ENCODE data around the gene COPS4.

COPS4 gene

DNA sequence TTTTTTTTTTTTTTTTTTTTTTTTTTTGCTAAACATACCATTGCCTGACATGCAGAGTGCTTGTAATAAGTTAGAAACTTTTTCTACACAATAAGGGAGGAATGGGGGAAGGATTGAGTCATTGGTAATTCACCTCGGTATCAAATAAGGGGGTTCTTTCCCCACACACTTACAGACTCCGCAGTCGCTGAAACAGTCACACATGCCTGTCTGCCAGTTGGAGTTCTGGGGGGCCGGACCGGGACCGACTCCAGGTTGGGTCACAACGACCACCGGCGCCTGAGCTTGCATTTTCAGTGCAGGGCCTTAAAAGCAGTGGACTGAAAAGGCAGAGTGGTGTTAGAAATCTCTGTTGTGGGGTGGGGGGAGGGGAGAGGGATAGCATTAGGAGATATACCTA is 72.6 kb downstream of the COPS4 start:
- no peaks in the 10 kb centered on the region for H3K9me3 ChIP-seq (ENCODE audit: insufficient read depth, low read depth, low read length)
- H3K36me3 ChIP-seq (ENCODE audit: insufficient read depth, low read length): peaks cover 26% of the 10 kb centered on the region; the same call in 1 of the 2 replicates
- H3K9me2 ChIP-seq (replicated peaks; ENCODE audit: low read depth, low read length): no peaks in the 10 kb centered on the region
- H3K27me3 ChIP-seq (ENCODE audit: insufficient read depth, low read length, poor library complexity, severe bottlenecking): no peaks in the 10 kb centered on the region
- H3F3A ChIP-seq (ENCODE audit: low read depth): peaks cover 5% of the 10 kb centered on the region; the same call in 1 of the 2 replicates
- no peak overlapping the region for H3K9ac ChIP-seq (ENCODE audit: low read depth, low read length, poor library complexity, severe bottlenecking)
- H3K79me2 ChIP-seq (ENCODE audit: insufficient read depth, low read length): peaks cover 47% of the 10 kb centered on the region
- H4K20me1 ChIP-seq (ENCODE audit: insufficient read depth, low read length, poor library complexity, severe bottlenecking): no peaks in the 10 kb centered on the region
- H3K4me2 ChIP-seq (ENCODE audit: low read depth, low read length, poor library complexity, severe bottlenecking): no peak overlapping the region
- TF ChIP-seq, protein P1, sequence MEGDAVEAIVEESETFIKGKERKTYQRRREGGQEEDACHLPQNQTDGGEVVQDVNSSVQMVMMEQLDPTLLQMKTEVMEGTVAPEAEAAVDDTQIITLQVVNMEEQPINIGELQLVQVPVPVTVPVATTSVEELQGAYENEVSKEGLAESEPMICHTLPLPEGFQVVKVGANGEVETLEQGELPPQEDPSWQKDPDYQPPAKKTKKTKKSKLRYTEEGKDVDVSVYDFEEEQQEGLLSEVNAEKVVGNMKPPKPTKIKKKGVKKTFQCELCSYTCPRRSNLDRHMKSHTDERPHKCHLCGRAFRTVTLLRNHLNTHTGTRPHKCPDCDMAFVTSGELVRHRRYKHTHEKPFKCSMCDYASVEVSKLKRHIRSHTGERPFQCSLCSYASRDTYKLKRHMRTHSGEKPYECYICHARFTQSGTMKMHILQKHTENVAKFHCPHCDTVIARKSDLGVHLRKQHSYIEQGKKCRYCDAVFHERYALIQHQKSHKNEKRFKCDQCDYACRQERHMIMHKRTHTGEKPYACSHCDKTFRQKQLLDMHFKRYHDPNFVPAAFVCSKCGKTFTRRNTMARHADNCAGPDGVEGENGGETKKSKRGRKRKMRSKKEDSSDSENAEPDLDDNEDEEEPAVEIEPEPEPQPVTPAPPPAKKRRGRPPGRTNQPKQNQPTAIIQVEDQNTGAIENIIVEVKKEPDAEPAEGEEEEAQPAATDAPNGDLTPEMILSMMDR (conservative IDR thresholded peaks at IDR 0.05; ENCODE audit: low read length): no peak
- TF ChIP-seq EZH2phosphoT487 (IDR thresholded peaks at IDR 0.05; ENCODE audit: borderline replicate concordance): no peak
- H3K4me1 ChIP-seq (ENCODE audit: insufficient read depth, low read length, poor library complexity, severe bottlenecking): peaks cover 32% of the 10 kb centered on the region
- H3K4me3 ChIP-seq (ENCODE audit: low read length, poor library complexity, severe bottlenecking): no peak overlapping the region
- H2AFZ ChIP-seq (ENCODE audit: low read length): no peak overlapping the region

DNA sequence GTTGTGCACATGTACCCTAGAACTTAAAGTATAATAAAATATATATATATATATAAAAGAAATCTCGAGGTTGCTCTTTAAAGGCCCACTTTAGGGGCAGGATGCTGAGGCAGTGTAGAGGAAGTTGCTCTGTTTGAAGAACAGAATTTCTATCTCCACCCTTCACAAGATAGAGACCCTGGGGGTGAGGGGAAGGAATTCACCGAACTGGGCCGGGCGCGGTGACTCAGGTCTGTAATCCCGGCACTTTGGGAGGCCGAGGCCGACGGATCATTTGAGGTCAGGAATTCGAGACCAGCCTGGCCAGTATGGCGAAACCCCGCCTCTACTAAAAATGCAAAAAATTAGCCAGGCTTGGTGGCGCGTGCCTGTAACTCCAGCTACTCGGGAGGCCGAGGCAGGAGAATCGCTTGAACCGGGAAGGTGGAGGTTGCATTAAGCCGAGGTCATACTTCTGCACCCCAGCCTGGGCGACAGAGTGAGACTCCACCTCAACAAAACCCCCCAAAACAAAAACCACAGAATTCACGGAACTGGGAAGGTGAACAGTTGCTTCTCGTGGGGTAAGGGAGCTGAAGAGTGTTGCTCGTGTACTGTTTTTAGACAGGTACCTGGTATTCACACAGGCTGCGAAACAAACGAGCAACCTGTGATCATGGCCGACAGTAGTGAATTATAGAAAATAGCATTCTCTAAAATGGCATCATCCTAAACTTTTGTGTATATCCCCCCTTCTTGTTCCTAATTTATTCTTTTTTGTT is 73.3 kb downstream of the COPS4 start:
- TF ChIP-seq EZH2phosphoT487 (IDR thresholded peaks at IDR 0.05; ENCODE audit: borderline replicate concordance): no peak
- TF ChIP-seq, protein P1 (conservative IDR thresholded peaks at IDR 0.05; ENCODE audit: low read length): no peak
- peaks cover 50% of the 10 kb centered on the region for H3K79me2 ChIP-seq (ENCODE audit: insufficient read depth, low read length)
- H3K4me1 ChIP-seq (ENCODE audit: insufficient read depth, low read length, poor library complexity, severe bottlenecking): peaks cover 37% of the 10 kb centered on the region
- H3K4me2 ChIP-seq (ENCODE audit: low read depth, low read length, poor library complexity, severe bottlenecking): peak overlapping the region; percentile 79
- no peaks in the 10 kb centered on the region for H4K20me1 ChIP-seq (ENCODE audit: insufficient read depth, low read length, poor library complexity, severe bottlenecking)
- peak overlapping the region; percentile 96 for H3K9ac ChIP-seq (ENCODE audit: low read depth, low read length, poor library complexity, severe bottlenecking)
- H2AFZ ChIP-seq (ENCODE audit: low read length): no peak overlapping the region
- peaks cover 8% of the 10 kb centered on the region; the same call in 1 of the 2 replicates for H3F3A ChIP-seq (ENCODE audit: low read depth)
- peak overlapping the region; percentile 97 for H3K4me3 ChIP-seq (ENCODE audit: low read length, poor library complexity, severe bottlenecking)
- no peaks in the 10 kb centered on the region for H3K9me3 ChIP-seq (ENCODE audit: insufficient read depth, low read depth, low read length)
- H3K9me2 ChIP-seq (replicated peaks; ENCODE audit: low read depth, low read length): no peaks in the 10 kb centered on the region
- no peaks in the 10 kb centered on the region for H3K27me3 ChIP-seq (ENCODE audit: insufficient read depth, low read length, poor library complexity, severe bottlenecking)
- peaks cover 24% of the 10 kb centered on the region; the same call in 1 of the 2 replicates for H3K36me3 ChIP-seq (ENCODE audit: insufficient read depth, low read length)

DNA sequence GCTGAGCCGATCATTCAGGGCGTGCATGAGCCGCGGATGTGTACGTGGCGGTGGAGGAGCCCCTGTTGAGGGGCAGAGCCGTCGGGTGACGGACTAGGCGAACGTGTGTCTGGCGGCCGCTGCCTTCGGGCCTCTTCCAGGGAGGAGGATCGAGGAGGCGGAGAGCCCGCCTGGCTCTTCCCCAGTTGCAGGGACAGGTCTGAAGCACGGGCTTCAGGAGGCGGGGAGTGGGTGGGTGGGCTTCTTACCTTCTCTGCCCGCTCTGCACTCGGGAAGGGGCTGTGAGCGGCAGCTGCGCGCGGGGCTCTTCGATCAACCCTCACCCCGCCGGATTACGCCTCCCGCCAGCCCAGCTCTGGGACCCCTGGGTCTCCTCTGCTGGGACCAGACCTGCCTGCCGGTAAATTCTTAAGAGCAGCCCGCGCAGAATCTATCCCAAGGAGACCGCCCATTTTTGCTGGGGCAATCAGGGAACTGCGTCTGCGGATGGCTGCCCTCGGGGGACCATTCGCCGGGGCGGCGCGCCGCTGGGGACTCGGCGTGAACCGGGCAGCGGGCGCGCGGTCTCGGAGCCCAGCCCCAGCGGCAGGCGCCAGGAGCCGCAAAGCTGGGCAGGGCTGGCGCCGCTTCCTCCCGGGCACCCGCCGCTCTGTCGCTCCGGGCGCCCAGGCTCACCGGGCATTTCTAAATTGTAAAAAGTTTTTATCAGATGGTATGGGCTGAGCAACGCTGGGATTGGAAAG is 74.7 kb downstream of the COPS4 start:
- Histone ChIP-seq H3K9ac (ENCODE audit: low read depth, low read length, poor library complexity, severe bottlenecking) (peak overlapping the region; percentile 96), H3K4me3 (ENCODE audit: low read length, poor library complexity, severe bottlenecking) (peak overlapping the region; percentile 97), H3K4me1 (ENCODE audit: insufficient read depth, low read length, poor library complexity, severe bottlenecking) (peaks cover 47% of the 10 kb centered on the region), H3K27me3 (ENCODE audit: insufficient read depth, low read length, poor library complexity, severe bottlenecking) (no peaks in the 10 kb centered on the region), H4K20me1 (ENCODE audit: insufficient read depth, low read length, poor library complexity, severe bottlenecking) (no peaks in the 10 kb centered on the region), H3K9me2 (replicated peaks; ENCODE audit: low read depth, low read length) (no peaks in the 10 kb centered on the region), H3F3A (ENCODE audit: low read depth) (peaks cover 8% of the 10 kb centered on the region; the same call in 1 of the 2 replicates), H2AFZ (ENCODE audit: low read length) (peak overlapping the region; percentile 80), H3K36me3 (ENCODE audit: insufficient read depth, low read length) (peaks cover 10% of the 10 kb centered on the region; the same call in 1 of the 2 replicates), H3K4me2 (ENCODE audit: low read depth, low read length, poor library complexity, severe bottlenecking) (peak overlapping the region; percentile 79), H3K79me2 (ENCODE audit: insufficient read depth, low read length) (peaks cover 61% of the 10 kb centered on the region), H3K9me3 (ENCODE audit: insufficient read depth, low read depth, low read length) (no peaks in the 10 kb centered on the region)
- TF ChIP-seq, protein P1 (conservative IDR thresholded peaks at IDR 0.05; ENCODE audit: low read length): no peak
- no peak for TF ChIP-seq EZH2phosphoT487 (IDR thresholded peaks at IDR 0.05; ENCODE audit: borderline replicate concordance)

All from Loucy (cell line).